ENCODE data around the gene TMEM248. TPM values are rescaled to one million over a fixed set of nuclear protein-coding genes. Genes with fewer than 3 reads are reported as not detected.
A peak's percentile ranks its signal among the peaks of the same experiment; 100 is the strongest.
"Not testable (repeated sequence)": the region's sequence is repeated elsewhere in the genome, so short reads cannot be mapped to it uniquely, and the experiment has no call there.

The TMEM248 gene
- total RNA-seq, 1 experiment from 2014 or later, result 68.9 TPM

GRCh38 chr7:66901941-66902843 lies 18.8 kb upstream of the TMEM248 start:
- Histone ChIP-seq H3K27me3 (ENCODE audit: control insufficient read depth, insufficient read depth, low read length) (no peaks in the 10 kb centered on the region), H3K36me3 (replicated peaks; ENCODE audit: control insufficient read depth, insufficient read depth, low read length) (no peaks in the 10 kb centered on the region; the same call in 1 of the 2 replicates), H3K4me3 (ENCODE audit: insufficient read depth, low read depth, low read length) (no peak overlapping the region)
- DNase-seq, result peak; percentile 23

GRCh38 chr7:66902844-66903180 lies 18.2 kb upstream of the TMEM248 start:
- Histone ChIP-seq H3K36me3 (replicated peaks; ENCODE audit: control insufficient read depth, insufficient read depth, low read length) (no peaks in the 10 kb centered on the region; the same call in 1 of the 2 replicates), H3K4me3 (ENCODE audit: insufficient read depth, low read depth, low read length) (no peak overlapping the region), H3K27me3 (ENCODE audit: control insufficient read depth, insufficient read depth, low read length) (no peaks in the 10 kb centered on the region)
- peak; percentile 30 for DNase-seq

GRCh38 chr7:66903360-66904062 lies 17.5 kb upstream of the TMEM248 start:
- peak; percentile 21 for DNase-seq
- no peak overlapping the region for H3K4me3 ChIP-seq (ENCODE audit: insufficient read depth, low read depth, low read length)
- no peaks in the 10 kb centered on the region for H3K27me3 ChIP-seq (ENCODE audit: control insufficient read depth, insufficient read depth, low read length)
- H3K36me3 ChIP-seq (replicated peaks; ENCODE audit: control insufficient read depth, insufficient read depth, low read length), result no peaks in the 10 kb centered on the region; the same call in 1 of the 2 replicates

GRCh38 chr7:66904063-66904593 lies 16.9 kb upstream of the TMEM248 start:
- DNase-seq, result peak; percentile 26
- no peaks in the 10 kb centered on the region for H3K27me3 ChIP-seq (ENCODE audit: control insufficient read depth, insufficient read depth, low read length)
- no peak overlapping the region for H3K4me3 ChIP-seq (ENCODE audit: insufficient read depth, low read depth, low read length)

GRCh38 chr7:66905278-66905677 lies 15.7 kb upstream of the TMEM248 start:
- no peaks in the 10 kb centered on the region for H3K27me3 ChIP-seq (ENCODE audit: control insufficient read depth, insufficient read depth, low read length)
- no peak overlapping the region for H3K4me3 ChIP-seq (ENCODE audit: insufficient read depth, low read depth, low read length)
- no peak for DNase-seq
- H3K36me3 ChIP-seq (replicated peaks; ENCODE audit: control insufficient read depth, insufficient read depth, low read length), result no peaks in the 10 kb centered on the region

More at GRCh38 chr7:66904063-66904593, 16.9 kb upstream of the TMEM248 start:
- no peaks in the 10 kb centered on the region for H3K36me3 ChIP-seq (replicated peaks; ENCODE audit: control insufficient read depth, insufficient read depth, low read length)

- Histone ChIP-seq H3K4me3 (ENCODE audit: insufficient read depth, low read depth, low read length) (no peak overlapping the region), H3K36me3 (replicated peaks; ENCODE audit: control insufficient read depth, insufficient read depth, low read length) (no peaks in the 10 kb centered on the region), H3K27me3 (ENCODE audit: control insufficient read depth, insufficient read depth, low read length) (no peaks in the 10 kb centered on the region)
- peak; percentile 62 for DNase-seq
Measured at GRCh38 chr7:66905689-66906088, 15.3 kb upstream of the TMEM248 start.

GRCh38 chr7:66907731-66908130 lies 13.3 kb upstream of the TMEM248 start:
- H3K27me3 ChIP-seq (ENCODE audit: control insufficient read depth, insufficient read depth, low read length), result no peaks in the 10 kb centered on the region
- DNase-seq, result no peak
- H3K4me3 ChIP-seq (ENCODE audit: insufficient read depth, low read depth, low read length), result no peak overlapping the region
- H3K36me3 ChIP-seq (replicated peaks; ENCODE audit: control insufficient read depth, insufficient read depth, low read length), result no peaks in the 10 kb centered on the region

GRCh38 chr7:66908598-66908997 lies 12.4 kb upstream of the TMEM248 start:
- H3K27me3 ChIP-seq (ENCODE audit: control insufficient read depth, insufficient read depth, low read length); H3K36me3 ChIP-seq (replicated peaks; ENCODE audit: control insufficient read depth, insufficient read depth, low read length); H3K4me3 ChIP-seq (ENCODE audit: insufficient read depth, low read depth, low read length); DNase-seq: not testable (repeated sequence)

- DNase-seq, result no peak
- Histone ChIP-seq H3K4me3 (ENCODE audit: insufficient read depth, low read depth, low read length) (no peak overlapping the region), H3K36me3 (replicated peaks; ENCODE audit: control insufficient read depth, insufficient read depth, low read length) (no peaks in the 10 kb centered on the region), H3K27me3 (ENCODE audit: control insufficient read depth, insufficient read depth, low read length) (no peaks in the 10 kb centered on the region)
Measured at GRCh38 chr7:66910789-66911188, 10.2 kb upstream of the TMEM248 start.

- not testable (repeated sequence) for H3K27me3 ChIP-seq (ENCODE audit: control insufficient read depth, insufficient read depth, low read length); DNase-seq; H3K36me3 ChIP-seq (replicated peaks; ENCODE audit: control insufficient read depth, insufficient read depth, low read length); H3K4me3 ChIP-seq (ENCODE audit: insufficient read depth, low read depth, low read length)
Measured at GRCh38 chr7:66911191-66911590, 9.8 kb upstream of the TMEM248 start.

GRCh38 chr7:66912195-66912594 lies 8.8 kb upstream of the TMEM248 start:
- no peak overlapping the region for H3K4me3 ChIP-seq (ENCODE audit: insufficient read depth, low read depth, low read length)
- no peaks in the 10 kb centered on the region for H3K36me3 ChIP-seq (replicated peaks; ENCODE audit: control insufficient read depth, insufficient read depth, low read length)
- no peaks in the 10 kb centered on the region for H3K27me3 ChIP-seq (ENCODE audit: control insufficient read depth, insufficient read depth, low read length)
- DNase-seq, result no peak

GRCh38 chr7:66913118-66914037 lies 7.6 kb upstream of the TMEM248 start:
- no peaks in the 10 kb centered on the region for H3K36me3 ChIP-seq (replicated peaks; ENCODE audit: control insufficient read depth, insufficient read depth, low read length)
- H3K4me3 ChIP-seq (ENCODE audit: insufficient read depth, low read depth, low read length), result no peak overlapping the region
- no peak for DNase-seq
- H3K27me3 ChIP-seq (ENCODE audit: control insufficient read depth, insufficient read depth, low read length), result no peaks in the 10 kb centered on the region

- H3K36me3 ChIP-seq (replicated peaks; ENCODE audit: control insufficient read depth, insufficient read depth, low read length); H3K4me3 ChIP-seq (ENCODE audit: insufficient read depth, low read depth, low read length); H3K27me3 ChIP-seq (ENCODE audit: control insufficient read depth, insufficient read depth, low read length); DNase-seq: not testable (repeated sequence)
Measured at GRCh38 chr7:66917904-66918303, 3.1 kb upstream of the TMEM248 start.

GRCh38 chr7:66919304-66919703 lies 1.7 kb upstream of the TMEM248 start:
- DNase-seq, result no peak
- Histone ChIP-seq H3K27me3 (ENCODE audit: control insufficient read depth, insufficient read depth, low read length) (no peaks in the 10 kb centered on the region), H3K36me3 (replicated peaks; ENCODE audit: control insufficient read depth, insufficient read depth, low read length) (peaks cover 2% of the 10 kb centered on the region), H3K4me3 (ENCODE audit: insufficient read depth, low read depth, low read length) (no peak overlapping the region)
